Caco-2 (cell line): ENCODE results near the gene FHIT. TPM values are rescaled to one million over a fixed set of nuclear protein-coding genes. Genes with fewer than 3 reads are reported as not detected.

ENCODE experiments used
- BruUV-seq: library from RNA; stranded (reverse); fragments of 400-500 nt; replicated peaks from 2 replicates; lab custom pipeline; 2021; lab: Mats Ljungman, UMichigan
- CTCF ChIA-PET: fragments of 300-600 bp; sonication (Branson Sonifier 250); formaldehyde crosslinking; loops from one replicate; lab custom pipeline; 2022; ENCODE audit warnings: antibody characterized with exemption; lab: Charles Lee
- POLR2A ChIA-PET: fragments of 300-600 bp; sonication (Branson Sonifier 250); formaldehyde crosslinking; loops from one replicate; lab custom pipeline; 2022; ENCODE audit warnings: antibody characterized with exemption; lab: Charles Lee
- DNase-seq, 2 experiments: peaks; one replicate each; pipeline versions ENCODE4 v3.0.0 to v3.0.0-alpha.2; 2020 to 2022
- H3K27me3 ChIP-seq: replicated peaks from 2 replicates; pipeline ENCODE4 v1.6.0; 2011; ENCODE audit warnings: low read length; ENCODE audit not compliant: control insufficient read depth, insufficient read depth
- H3K36me3 ChIP-seq: 2 replicates; pipeline ENCODE4 v1.5.1; 2011; ENCODE audit warnings: low read length; ENCODE audit not compliant: control insufficient read depth, insufficient read depth
- H3K4me1 ChIP-seq: fragments of 250-450 bp; sonication (Bioruptor Pico); 2 replicates; pipeline ENCODE4 v1.5.1; 2020; ENCODE audit warnings: mild to moderate bottlenecking
- H3K4me3 ChIP-seq: 2 replicates; pipeline ENCODE4 v1.5.1; 2011; ENCODE audit warnings: low read depth, mild to moderate bottlenecking, control low read depth, low read length
- H3K9me3 ChIP-seq: fragments of 250-450 bp; sonication (Bioruptor Pico); 2 replicates; pipeline ENCODE4 v1.5.1; 2020; ENCODE audit warnings: mild to moderate bottlenecking, moderate library complexity
- H3K27ac Mint-ChIP-seq: one replicate; pipeline ENCODE4 v1.8.0; 2022; ENCODE audit warnings: mixed read lengths; ENCODE audit not compliant: unreplicated experiment
- H3K27me3 Mint-ChIP-seq: one replicate; pipeline ENCODE4 v1.8.0; 2022; ENCODE audit warnings: mixed read lengths; ENCODE audit not compliant: insufficient read depth, unreplicated experiment
- H3K36me3 Mint-ChIP-seq: one replicate; pipeline ENCODE4 v1.8.0; 2022; ENCODE audit warnings: mild to moderate bottlenecking, mixed read lengths; ENCODE audit not compliant: insufficient read depth, unreplicated experiment
- H3K4me1 Mint-ChIP-seq: one replicate; pipeline ENCODE4 v1.8.0; 2022; ENCODE audit warnings: low read depth, mixed read lengths; ENCODE audit not compliant: unreplicated experiment
- H3K4me3 Mint-ChIP-seq: one replicate; pipeline ENCODE4 v1.8.0; 2022; ENCODE audit warnings: mild to moderate bottlenecking, moderate library complexity, mixed read lengths; ENCODE audit not compliant: unreplicated experiment
- H3K9me3 Mint-ChIP-seq: one replicate; pipeline ENCODE4 v1.8.0; 2022; ENCODE audit warnings: mixed read lengths; ENCODE audit not compliant: unreplicated experiment
- CTCF ChIP-seq, 2 experiments: fragments of 200-600 bp in 1 of 2; IDR thresholded peaks; 1 replicate in 1 of 2; 2 replicates in 1 of 2; pipeline versions ENCODE4 v1.5.1 to v1.8.0; 2011 to 2022; ENCODE audit warnings: antibody characterized with exemption in 1 of 2, control low read depth in 1 of 2, inconsistent platforms in 1 of 2, low read depth in 1 of 2, low read length in 1 of 2, mild to moderate bottlenecking in 1 of 2, moderate library complexity in 1 of 2; ENCODE audit not compliant: insufficient read depth in 1 of 2, severe bottlenecking in 1 of 2, unreplicated experiment in 1 of 2
- intact Hi-C: fragments of 100-400 bp; cut with micrococcal nuclease; formaldehyde crosslinking; loops from one replicate; pipeline ENCODE4 v1.10.0; 2022; ENCODE audit not compliant: unreplicated experiment
- total RNA-seq: library from RNA; stranded (reverse); gene quantifications from 2 replicates; pipeline ENCODE4 v1.2.3, GENCODE V29; 2022

Gene FHIT
- total RNA-seq, 1 experiment from 2014 or later = 8.3 TPM

DNA sequence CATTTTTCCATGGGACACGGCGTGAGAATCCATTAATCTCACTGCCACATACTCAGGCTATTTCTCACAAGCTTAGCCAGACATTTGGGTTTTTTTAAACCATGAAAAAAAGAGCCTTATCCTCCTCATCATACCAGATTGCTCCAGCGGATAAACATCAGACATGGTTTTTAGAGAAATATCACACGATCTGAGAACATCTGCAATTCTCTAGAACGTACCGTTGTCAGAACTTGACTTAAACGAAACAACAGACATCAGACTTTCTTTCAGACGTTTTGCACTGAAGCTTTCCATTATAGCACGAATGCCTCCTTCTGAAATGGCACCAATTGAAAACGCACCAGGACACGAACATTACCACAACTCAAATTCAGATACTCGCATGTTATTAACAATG is 1457.3 kb downstream of the FHIT start:
- Mint-ChIP-seq H3K4me1 (no peaks in the 10 kb centered on the region), H3K27ac (no peak overlapping the region), H3K9me3 (no peaks in the 10 kb centered on the region), H3K4me3 (no peak overlapping the region), H3K36me3 (no peaks in the 10 kb centered on the region), H3K27me3 (peaks cover 3% of the 10 kb centered on the region)
- Histone ChIP-seq H3K4me3 (no peak overlapping the region), H3K9me3 (no peaks in the 10 kb centered on the region), H3K4me1 (no peaks in the 10 kb centered on the region), H3K36me3 (no peaks in the 10 kb centered on the region), H3K27me3 (no peaks in the 10 kb centered on the region)
- POLR2A ChIA-PET = no interaction called here
- no TSS peak for BruUV-seq
- CTCF ChIA-PET = no interaction called here
- intact Hi-C loops = no loop called here
- no peak for TF ChIP-seq CTCF (IDR thresholded peaks at IDR 0.05; ENCODE audit: insufficient read depth in 1 of 2, low read depth in 1 of 2, low read length in 1 of 2, severe bottlenecking in 1 of 2, unreplicated experiment in 1 of 2)
- DNase-seq = no peak

- H3K27me3 Mint-ChIP-seq = peaks cover 3% of the 10 kb centered on the region
- no peaks in the 10 kb centered on the region for H3K4me1 ChIP-seq
- H3K36me3 Mint-ChIP-seq = no peaks in the 10 kb centered on the region
- H3K27me3 ChIP-seq = no peaks in the 10 kb centered on the region
- no peaks in the 10 kb centered on the region for H3K9me3 ChIP-seq
- intact Hi-C loops = no loop called here
- no peak overlapping the region for H3K27ac Mint-ChIP-seq
- H3K4me3 ChIP-seq = no peak overlapping the region
- TF ChIP-seq CTCF (IDR thresholded peaks at IDR 0.05; ENCODE audit: insufficient read depth in 1 of 2, low read depth in 1 of 2, low read length in 1 of 2, severe bottlenecking in 1 of 2, unreplicated experiment in 1 of 2) = no peak
- BruUV-seq = no TSS peak
- H3K4me1 Mint-ChIP-seq = no peaks in the 10 kb centered on the region
- no peak for DNase-seq
- CTCF ChIA-PET = no interaction called here
- no peak overlapping the region for H3K4me3 Mint-ChIP-seq
- POLR2A ChIA-PET = no interaction called here
- no peaks in the 10 kb centered on the region for H3K9me3 Mint-ChIP-seq
- H3K36me3 ChIP-seq = no peaks in the 10 kb centered on the region
Observed at GRCh38 chr3:59791774-59792308, 1459.4 kb downstream of the FHIT start.

- DNase-seq = no peak
- Histone ChIP-seq H3K9me3 (no peaks in the 10 kb centered on the region), H3K36me3 (no peaks in the 10 kb centered on the region), H3K4me3 (no peak overlapping the region), H3K4me1 (no peaks in the 10 kb centered on the region), H3K27me3 (no peaks in the 10 kb centered on the region)
- no peak overlapping the region for H3K4me3 Mint-ChIP-seq
- no TSS peak for BruUV-seq
- H3K27ac Mint-ChIP-seq = no peak overlapping the region
- intact Hi-C loops = no loop called here
- POLR2A ChIA-PET = no interaction called here
- H3K27me3 Mint-ChIP-seq = no peaks in the 10 kb centered on the region
- TF ChIP-seq CTCF (IDR thresholded peaks at IDR 0.05; ENCODE audit: insufficient read depth in 1 of 2, low read depth in 1 of 2, low read length in 1 of 2, severe bottlenecking in 1 of 2, unreplicated experiment in 1 of 2) = no peak
- CTCF ChIA-PET = no interaction called here
- no peaks in the 10 kb centered on the region for H3K9me3 Mint-ChIP-seq
- no peaks in the 10 kb centered on the region for H3K4me1 Mint-ChIP-seq
- no peaks in the 10 kb centered on the region for H3K36me3 Mint-ChIP-seq
Observed at GRCh38 chr3:59790241-59790640, 1461.0 kb downstream of the FHIT start.
